Neuronal stem cell (in vitro differentiated cells): Measurements from ENCODE around the gene NPB.

Experiments
- DNase-seq: peaks from one replicate; pipeline ENCODE4 v3.0.0-alpha.2; 2013; ENCODE audit warnings: low spot score
- H2AFZ ChIP-seq: one replicate; pipeline ENCODE4 v1.6.1; 2013; ENCODE audit warnings: mild to moderate bottlenecking, low read length, inconsistent platforms
- H2AK5ac ChIP-seq: 2 replicates; pipeline ENCODE4 v1.6.1; 2013; ENCODE audit warnings: low read depth, mild to moderate bottlenecking, inconsistent platforms, low read length, moderate library complexity, mixed read lengths
- H2BK120ac ChIP-seq: 2 replicates; pipeline ENCODE4 v1.6.1; 2013; ENCODE audit warnings: low read depth, mild to moderate bottlenecking, inconsistent platforms, low read length, moderate library complexity, mixed read lengths
- H2BK12ac ChIP-seq: one replicate; pipeline ENCODE4 v1.6.1; 2013; ENCODE audit warnings: low read length, inconsistent platforms
- H2BK15ac ChIP-seq: 2 replicates; pipeline ENCODE4 v1.6.1; 2013; ENCODE audit warnings: mild to moderate bottlenecking, low read length, inconsistent platforms, mixed read lengths
- H2BK5ac ChIP-seq: one replicate; pipeline ENCODE4 v1.6.1; 2013; ENCODE audit warnings: inconsistent platforms, mild to moderate bottlenecking, low read length, moderate library complexity
- H3K14ac ChIP-seq: one replicate; pipeline ENCODE4 v1.6.1; 2013; ENCODE audit warnings: low read length, inconsistent platforms
- H3K18ac ChIP-seq: 2 replicates; pipeline ENCODE4 v1.6.1; 2013; ENCODE audit warnings: low read length, inconsistent platforms
- H3K23ac ChIP-seq: 2 replicates; pipeline ENCODE4 v1.6.1; 2013; ENCODE audit warnings: low read depth, mild to moderate bottlenecking, mixed read lengths, low read length, inconsistent platforms; ENCODE audit not compliant: poor library complexity
- H3K27ac ChIP-seq: replicated peaks from 3 replicates; pipeline ENCODE4 v1.5.1; 2013; ENCODE audit warnings: low read length, inconsistent platforms
- H3K27me3 ChIP-seq, 3 experiments: 2 replicates each; pipeline ENCODE4 v1.6.1; 2013; ENCODE audit warnings: low read length in 3 of 3, mild to moderate bottlenecking in 2 of 3, inconsistent platforms in 1 of 3, low read depth in 1 of 3, mixed read lengths in 1 of 3, moderate library complexity in 1 of 3; ENCODE audit not compliant: control insufficient read depth in 3 of 3, insufficient read depth in 3 of 3
- H3K36me3 ChIP-seq, 2 donors: replicated peaks in 1 of 2; 2 replicates each; pipeline ENCODE4 v1.6.1; 2013; ENCODE audit warnings: low read length in 2 of 2; ENCODE audit not compliant: control insufficient read depth in 2 of 2, insufficient read depth in 2 of 2
- H3K4ac ChIP-seq: 2 replicates; pipeline ENCODE4 v1.6.1; 2013; ENCODE audit warnings: inconsistent platforms, mild to moderate bottlenecking, low read length, moderate library complexity
- H3K4me1 ChIP-seq, 2 donors: 1 replicate in 1 of 2; 2 replicates in 1 of 2; pipeline ENCODE4 v1.6.1; 2013; ENCODE audit warnings: low read length in 2 of 2, low read depth in 1 of 2; ENCODE audit not compliant: control insufficient read depth in 2 of 2, insufficient read depth in 1 of 2
- H3K4me2 ChIP-seq: one replicate; pipeline ENCODE4 v1.6.1; 2013; ENCODE audit warnings: mild to moderate bottlenecking, low read length, inconsistent platforms; ENCODE audit not compliant: insufficient read depth, poor library complexity, severe bottlenecking
- H3K4me3 ChIP-seq, 2 donors: 2 replicates each; pipeline ENCODE4 v1.5.1; 2013; ENCODE audit warnings: low read length in 2 of 2, mild to moderate bottlenecking in 2 of 2, inconsistent platforms in 1 of 2, moderate library complexity in 1 of 2
- H3K79me1 ChIP-seq: one replicate; pipeline ENCODE4 v1.6.1; 2013; ENCODE audit warnings: low read depth, mild to moderate bottlenecking, inconsistent platforms, low read length, moderate library complexity
- H3K9ac ChIP-seq: one replicate; pipeline ENCODE4 v1.6.1; 2013; ENCODE audit warnings: mild to moderate bottlenecking, low read depth, low read length, inconsistent platforms; ENCODE audit not compliant: poor library complexity
- H3K9me3 ChIP-seq, 2 donors: replicated peaks in 1 of 2; 2 replicates each; pipeline versions ENCODE3 to v1.6.1; 2013; ENCODE audit warnings: low read length in 2 of 2, mild to moderate bottlenecking in 2 of 2, inconsistent platforms in 1 of 2, low read depth in 1 of 2, mixed read lengths in 1 of 2, moderate library complexity in 1 of 2; ENCODE audit not compliant: control insufficient read depth in 2 of 2, insufficient read depth in 1 of 2
- H4K8ac ChIP-seq: one replicate; pipeline ENCODE4 v1.6.1; 2013; ENCODE audit warnings: low read depth, mild to moderate bottlenecking, inconsistent platforms, low read length, moderate library complexity
- H4K91ac ChIP-seq: one replicate; pipeline ENCODE4 v1.6.1; 2013; ENCODE audit warnings: low read length, low read depth, mild to moderate bottlenecking, inconsistent platforms; ENCODE audit not compliant: poor library complexity
- WGBS, 2 donors: extraction: QIAGEN DNeasy Blood & Tissue Kit; methylation state at CpG; one replicate each; pipeline ENCODE4 v1.1.7; 2013; ENCODE audit warnings: missing lambda C conversion rate in 2 of 2, mixed read lengths in 1 of 2; ENCODE audit not compliant: insufficient read length in 2 of 2, insufficient replicate concordance in 1 of 2; ENCODE audit errors: extremely low coverage in 2 of 2; 5-methylcytosine and 5-hydroxymethylcytosine counted together

Gene NPB

DNA sequence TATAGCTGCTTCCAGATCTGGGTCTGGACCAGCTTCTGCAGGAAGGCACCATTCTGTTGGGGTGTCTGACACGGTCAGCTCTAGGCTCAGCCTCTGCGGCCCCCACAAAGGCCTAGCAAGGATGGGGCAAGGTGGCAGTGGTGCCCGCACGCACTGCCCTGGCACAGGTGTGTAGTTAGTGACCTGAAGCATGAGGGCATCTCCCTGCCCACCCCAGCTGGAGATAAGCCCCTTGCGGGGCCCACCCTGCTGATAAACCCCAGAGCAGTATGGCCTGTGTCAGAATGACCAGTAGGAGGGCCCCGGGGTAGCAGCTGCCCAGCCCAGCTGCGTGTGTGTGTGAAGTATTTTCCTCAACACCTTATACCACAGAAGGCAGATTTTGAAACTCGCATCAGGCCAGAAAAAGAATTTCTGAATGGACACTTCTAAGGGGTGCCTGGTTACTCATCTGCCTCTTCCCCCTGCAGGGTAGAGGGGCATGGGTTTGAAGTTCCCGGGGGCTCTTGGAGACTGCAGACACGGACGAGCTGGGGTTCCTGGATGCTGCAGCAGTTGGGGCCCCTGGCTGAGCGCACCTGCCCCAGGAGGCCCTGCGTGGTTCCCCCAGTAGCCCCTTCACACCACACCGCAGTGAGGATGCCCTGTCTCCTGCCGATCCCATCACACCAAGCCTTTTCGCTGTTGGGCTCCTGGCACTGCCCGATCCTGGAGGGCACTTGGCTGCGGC is 35.4 kb upstream of the NPB start:
- Histone ChIP-seq H3K27me3 (no peaks in the 10 kb centered on the region), H2BK5ac (peak overlapping the region; percentile 80), H3K4me3 (no peak overlapping the region), H3K9me3 (no peaks in the 10 kb centered on the region), H3K27ac (no peak overlapping the region), H3K23ac (peak overlapping the region; percentile 99), H3K18ac (peak overlapping the region; percentile 38), H2AFZ (no peak overlapping the region), H3K9ac (no peak overlapping the region), H3K4me2 (no peak overlapping the region), H4K8ac (peak overlapping the region; percentile 43), H2BK15ac (no peak overlapping the region), H3K4ac (no peak overlapping the region), H3K14ac (no peak overlapping the region), H2AK5ac (peak overlapping the region; percentile 70), H3K4me1 (peaks cover 13 to 20% of the 10 kb centered on the region in 2 donors), H3K36me3 (peaks cover 37 to 75% of the 10 kb centered on the region in 2 donors), H3K79me1 (peaks cover 30% of the 10 kb centered on the region), H2BK12ac (peak overlapping the region; percentile 22), H2BK120ac (no peak overlapping the region), H4K91ac (peak overlapping the region; percentile 72)
- no peak for DNase-seq
- no CpG with 5 or more reads among the region's 18 CpGs for WGBS, 2 donors

DNA sequence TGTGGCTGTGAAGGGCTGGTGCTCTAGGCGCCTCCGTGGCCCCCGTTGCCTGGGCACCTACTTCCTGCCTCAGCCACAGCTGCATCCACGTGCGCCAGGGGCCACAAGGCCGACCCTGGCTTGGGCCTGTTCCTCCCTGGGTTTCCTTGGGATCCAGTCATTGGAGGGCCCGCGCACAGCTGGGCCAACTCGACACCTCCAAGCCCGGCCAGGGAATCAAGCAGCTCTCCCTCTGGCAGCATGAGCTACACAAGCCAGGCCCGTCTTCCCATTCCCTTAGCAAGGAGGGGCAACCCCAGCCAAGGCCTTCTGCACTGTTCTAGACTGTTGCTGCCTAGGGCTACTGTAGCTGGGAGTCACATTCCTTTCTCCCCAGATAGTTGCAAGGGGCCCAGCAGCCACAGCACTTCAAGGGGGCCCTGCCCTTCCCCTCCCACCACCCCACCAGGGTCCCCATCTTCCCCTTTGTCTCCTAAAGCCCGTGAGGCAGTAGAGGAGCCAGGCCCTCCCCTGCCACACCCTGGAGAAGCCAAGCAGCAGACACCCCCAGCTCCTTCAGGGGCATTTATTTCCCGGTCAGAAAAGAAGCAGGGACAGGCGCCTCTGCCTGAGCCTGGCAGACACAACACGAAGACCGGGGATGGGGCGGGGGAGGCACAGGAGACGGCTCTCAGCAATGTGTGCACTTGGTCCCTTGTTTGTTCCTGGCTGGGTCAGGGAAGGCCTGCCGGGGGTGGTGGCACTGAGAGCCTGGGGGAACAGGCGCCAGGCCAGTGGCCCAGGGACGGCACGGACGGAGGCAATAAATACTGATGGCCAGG is 34.7 kb upstream of the NPB start:
- Histone ChIP-seq H3K79me1 (peaks cover 30% of the 10 kb centered on the region), H3K18ac (peak overlapping the region; percentile 38), H4K8ac (peak overlapping the region; percentile 17), H3K4me1 (peaks cover 17 to 20% of the 10 kb centered on the region in 2 donors), H3K9ac (no peak overlapping the region), H2BK5ac (peak overlapping the region; percentile 80), H2BK12ac (peak overlapping the region; percentile 22), H2BK120ac (no peak overlapping the region), H3K4ac (peak overlapping the region; percentile 23), H3K27me3 (no peaks in the 10 kb centered on the region), H3K4me3 (no peak overlapping the region), H2BK15ac (no peak overlapping the region), H3K36me3 (peaks cover 37 to 71% of the 10 kb centered on the region in 2 donors), H4K91ac (no peak overlapping the region), H3K9me3 (no peaks in the 10 kb centered on the region), H3K4me2 (no peak overlapping the region), H2AFZ (no peak overlapping the region), H2AK5ac (peak overlapping the region; percentile 70), H3K27ac (peak overlapping the region; percentile 59), H3K14ac (no peak overlapping the region), H3K23ac (peak overlapping the region; percentile 99)
- no CpG with 5 or more reads among the region's 23 CpGs for WGBS, 2 donors
- no peak for DNase-seq

DNA sequence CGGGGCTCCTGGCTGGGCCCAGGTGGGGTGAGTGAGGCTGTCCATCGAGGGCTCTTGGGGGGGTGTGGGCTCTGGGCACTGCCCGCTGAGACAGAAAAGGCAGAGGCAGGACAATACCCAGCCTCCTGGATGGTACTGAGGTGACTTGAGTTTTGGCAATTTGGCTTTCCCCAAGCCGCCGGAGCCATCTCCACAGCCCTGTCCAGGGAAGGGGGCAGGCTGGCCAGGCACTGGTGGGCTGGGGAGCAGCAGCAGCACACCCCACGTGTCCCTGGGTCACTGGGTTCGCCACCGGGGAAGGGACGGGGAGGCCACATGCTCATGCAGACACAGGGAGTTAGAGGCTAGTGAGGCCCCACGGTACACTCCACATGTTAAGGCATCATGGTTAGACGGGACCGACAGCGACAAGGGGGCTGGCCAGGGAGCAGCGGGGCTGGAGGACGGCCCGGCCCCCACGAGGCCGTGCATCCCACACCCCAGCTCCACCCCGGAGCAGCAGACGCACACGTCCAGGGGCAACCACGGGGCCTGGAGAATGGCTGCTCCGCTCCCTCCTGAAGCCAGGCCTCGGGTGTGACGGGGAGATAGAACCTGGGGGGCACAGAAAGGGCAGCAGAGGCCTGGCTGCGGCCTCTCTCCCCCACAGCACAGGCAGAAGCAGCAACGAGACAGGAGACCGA is 33.9 kb upstream of the NPB start:
- no peak for DNase-seq
- H3K18ac ChIP-seq: no peak overlapping the region
- no peak overlapping the region for H3K4me3 ChIP-seq
- peaks cover 17 to 20% of the 10 kb centered on the region in 2 donors for H3K4me1 ChIP-seq
- no peak overlapping the region for H3K4me2 ChIP-seq
- H4K8ac ChIP-seq: peak overlapping the region; percentile 43
- H3K9me3 ChIP-seq: no peaks in the 10 kb centered on the region
- no peak overlapping the region for H3K4ac ChIP-seq
- H2BK5ac ChIP-seq: peak overlapping the region; percentile 53
- peak overlapping the region; percentile 70 for H3K9ac ChIP-seq
- peaks cover 33% of the 10 kb centered on the region for H3K79me1 ChIP-seq
- H3K27ac ChIP-seq: peak overlapping the region; percentile 43
- H3K23ac ChIP-seq: peak overlapping the region; percentile 99
- H3K14ac ChIP-seq: peak overlapping the region; percentile 82
- no peak overlapping the region for H2BK15ac ChIP-seq
- H3K36me3 ChIP-seq: peaks cover 33 to 65% of the 10 kb centered on the region in 2 donors
- H3K27me3 ChIP-seq: no peaks in the 10 kb centered on the region
- no peak overlapping the region for H2BK120ac ChIP-seq
- peak overlapping the region; percentile 58 for H2BK12ac ChIP-seq
- H2AFZ ChIP-seq: no peak overlapping the region
- no CpG with 5 or more reads among the region's 28 CpGs for WGBS, 2 donors
- H2AK5ac ChIP-seq: peak overlapping the region; percentile 61
- no peak overlapping the region for H4K91ac ChIP-seq
